Measurements from ENCODE around the gene RDH5.

DNA sequence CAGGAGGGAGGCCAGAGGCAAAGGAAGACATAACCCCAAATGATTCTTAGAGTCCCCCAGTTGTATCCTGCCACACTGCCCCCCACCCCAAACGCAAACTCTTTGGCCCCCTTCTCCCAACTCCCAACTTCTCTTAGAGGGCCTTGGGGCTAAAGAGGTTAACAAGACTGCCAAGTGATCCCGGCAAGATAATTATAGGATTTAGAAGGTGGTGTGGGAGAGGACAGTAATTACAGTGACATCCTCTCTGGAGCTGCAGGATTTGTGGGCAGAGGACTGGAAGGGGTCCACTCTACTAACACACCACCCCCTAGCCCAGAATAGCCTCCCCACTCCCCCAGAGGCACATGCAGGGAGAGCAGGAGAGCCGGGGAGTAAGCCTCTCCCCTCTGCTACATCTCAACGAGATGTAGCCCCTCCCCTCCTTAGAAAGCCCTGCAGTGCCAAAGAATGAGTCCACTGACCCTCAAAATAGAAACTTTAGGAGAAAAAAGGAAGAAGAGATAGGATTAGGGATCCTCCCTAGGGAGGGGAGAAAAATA is 17.5 kb downstream of the RDH5 start:
- TF ChIP-seq CTCF (conservative IDR thresholded peaks at IDR 0.05 in 1 of 2, IDR thresholded peaks at IDR 0.05 in 1 of 2; ENCODE audit: extremely low read depth in 1 of 2, insufficient read depth in 1 of 2, low read depth in 1 of 2, low read length in 2 of 2) (no peak), EZH2 (IDR thresholded peaks at IDR 0.05; ENCODE audit: borderline replicate concordance, low read length) (no peak)
